HG02938 (cell line): ENCODE measurements around the gene CLSTN1.
"Not testable (repeated sequence)": the region's sequence is repeated elsewhere in the genome, so short reads cannot be mapped to it uniquely, and the experiment has no call there.

Source experiments
- ATAC-seq: cut with Tn5 transposase; IDR thresholded peaks from one replicate; pipeline ENCODE4 v1.9.1; 2021; ENCODE audit warnings: mild to moderate bottlenecking, moderate library complexity; ENCODE audit not compliant: unreplicated experiment

Gene CLSTN1

GRCh38 chr1:9801909-9802308 lies 21.9 kb downstream of the CLSTN1 start:
- no peak for ATAC-seq

GRCh38 chr1:9798236-9799130 lies 25.3 kb downstream of the CLSTN1 start:
- no peak for ATAC-seq

- no peak for ATAC-seq
Observed at GRCh38 chr1:9797049-9797448, 26.7 kb downstream of the CLSTN1 start.

- ATAC-seq = no peak
Observed at GRCh38 chr1:9794081-9794480, 29.7 kb downstream of the CLSTN1 start.

- ATAC-seq = no peak
Observed at GRCh38 chr1:9793291-9793690, 30.5 kb downstream of the CLSTN1 start.

- ATAC-seq = no peak
Observed at GRCh38 chr1:9792156-9793042, 31.4 kb downstream of the CLSTN1 start.

GRCh38 chr1:9789700-9790099 lies 34.1 kb downstream of the CLSTN1 start:
- ATAC-seq = not testable (repeated sequence)

- ATAC-seq = peak; percentile 70
Observed at GRCh38 chr1:9787702-9788101, 36.1 kb downstream of the CLSTN1 start.

- no peak for ATAC-seq
Observed at GRCh38 chr1:9785406-9785805, 38.4 kb downstream of the CLSTN1 start.

GRCh38 chr1:9784508-9785133 lies 39.1 kb downstream of the CLSTN1 start:
- no peak for ATAC-seq

- no peak for ATAC-seq
Observed at GRCh38 chr1:9782897-9783296, 40.9 kb downstream of the CLSTN1 start.

GRCh38 chr1:9782116-9782751 lies 41.5 kb downstream of the CLSTN1 start:
- ATAC-seq = no peak

- ATAC-seq = no peak
Observed at GRCh38 chr1:9780554-9781110, 43.1 kb downstream of the CLSTN1 start.

GRCh38 chr1:9778905-9779304 lies 44.9 kb downstream of the CLSTN1 start:
- no peak for ATAC-seq

- no peak for ATAC-seq
Observed at GRCh38 chr1:9776685-9777084, 47.1 kb downstream of the CLSTN1 start.

GRCh38 chr1:9774712-9775679 lies 48.8 kb downstream of the CLSTN1 start:
- no peak for ATAC-seq

GRCh38 chr1:9770298-9770697 lies 53.5 kb downstream of the CLSTN1 start:
- ATAC-seq = no peak

- ATAC-seq = no peak
Observed at GRCh38 chr1:9768983-9769382, 54.8 kb downstream of the CLSTN1 start.

- no peak for ATAC-seq
Observed at GRCh38 chr1:9767964-9768668, 55.6 kb downstream of the CLSTN1 start.
